ENCODE results near the gene HOXD10. TPM values are rescaled to one million over a fixed set of nuclear protein-coding genes. Genes with fewer than 3 reads are reported as not detected.

Gene HOXD10
- total and polyA plus RNA-seq, 7 donors, result 0.03 to 0.04 TPM; not detected in 5

- 10 to 13% (median 12%) methylated on average over 10 of the region's 10 CpGs for WGBS, 3 donors
- Histone ChIP-seq H3K36me3 (ENCODE audit: insufficient read depth in 1 of 2, low read depth in 1 of 2) (no peaks in the 10 kb centered on the region), H3K27me3 (ENCODE audit: insufficient read depth in 3 of 3, low read length in 2 of 3) (peaks cover 7 to 98% (median 67%) of the 10 kb centered on the region in 3 donors), H3K4me1 (peaks cover 26% of the 10 kb centered on the region), H3K27ac (no peak overlapping the region), H3K4me3 (peak overlapping the region; percentile 11), H3K9me3 (no peaks in the 10 kb centered on the region)
- TF ChIP-seq, protein P1, sequence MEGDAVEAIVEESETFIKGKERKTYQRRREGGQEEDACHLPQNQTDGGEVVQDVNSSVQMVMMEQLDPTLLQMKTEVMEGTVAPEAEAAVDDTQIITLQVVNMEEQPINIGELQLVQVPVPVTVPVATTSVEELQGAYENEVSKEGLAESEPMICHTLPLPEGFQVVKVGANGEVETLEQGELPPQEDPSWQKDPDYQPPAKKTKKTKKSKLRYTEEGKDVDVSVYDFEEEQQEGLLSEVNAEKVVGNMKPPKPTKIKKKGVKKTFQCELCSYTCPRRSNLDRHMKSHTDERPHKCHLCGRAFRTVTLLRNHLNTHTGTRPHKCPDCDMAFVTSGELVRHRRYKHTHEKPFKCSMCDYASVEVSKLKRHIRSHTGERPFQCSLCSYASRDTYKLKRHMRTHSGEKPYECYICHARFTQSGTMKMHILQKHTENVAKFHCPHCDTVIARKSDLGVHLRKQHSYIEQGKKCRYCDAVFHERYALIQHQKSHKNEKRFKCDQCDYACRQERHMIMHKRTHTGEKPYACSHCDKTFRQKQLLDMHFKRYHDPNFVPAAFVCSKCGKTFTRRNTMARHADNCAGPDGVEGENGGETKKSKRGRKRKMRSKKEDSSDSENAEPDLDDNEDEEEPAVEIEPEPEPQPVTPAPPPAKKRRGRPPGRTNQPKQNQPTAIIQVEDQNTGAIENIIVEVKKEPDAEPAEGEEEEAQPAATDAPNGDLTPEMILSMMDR (IDR thresholded peaks at IDR 0.05), result no peak
- intact Hi-C loops (cut with DNase I), result loop anchor here in 1 of 2 donors (5.0 to 10.0 kb wide), 2 partner anchors 80 to 228 kb away; partner anchors contain the start of gene LNPK
- no peak for ATAC-seq
- DNase-seq, result no peak
Measured at GRCh38 chr2:176082525-176082823, 34.1 kb upstream of the HOXD10 start.

DNA sequence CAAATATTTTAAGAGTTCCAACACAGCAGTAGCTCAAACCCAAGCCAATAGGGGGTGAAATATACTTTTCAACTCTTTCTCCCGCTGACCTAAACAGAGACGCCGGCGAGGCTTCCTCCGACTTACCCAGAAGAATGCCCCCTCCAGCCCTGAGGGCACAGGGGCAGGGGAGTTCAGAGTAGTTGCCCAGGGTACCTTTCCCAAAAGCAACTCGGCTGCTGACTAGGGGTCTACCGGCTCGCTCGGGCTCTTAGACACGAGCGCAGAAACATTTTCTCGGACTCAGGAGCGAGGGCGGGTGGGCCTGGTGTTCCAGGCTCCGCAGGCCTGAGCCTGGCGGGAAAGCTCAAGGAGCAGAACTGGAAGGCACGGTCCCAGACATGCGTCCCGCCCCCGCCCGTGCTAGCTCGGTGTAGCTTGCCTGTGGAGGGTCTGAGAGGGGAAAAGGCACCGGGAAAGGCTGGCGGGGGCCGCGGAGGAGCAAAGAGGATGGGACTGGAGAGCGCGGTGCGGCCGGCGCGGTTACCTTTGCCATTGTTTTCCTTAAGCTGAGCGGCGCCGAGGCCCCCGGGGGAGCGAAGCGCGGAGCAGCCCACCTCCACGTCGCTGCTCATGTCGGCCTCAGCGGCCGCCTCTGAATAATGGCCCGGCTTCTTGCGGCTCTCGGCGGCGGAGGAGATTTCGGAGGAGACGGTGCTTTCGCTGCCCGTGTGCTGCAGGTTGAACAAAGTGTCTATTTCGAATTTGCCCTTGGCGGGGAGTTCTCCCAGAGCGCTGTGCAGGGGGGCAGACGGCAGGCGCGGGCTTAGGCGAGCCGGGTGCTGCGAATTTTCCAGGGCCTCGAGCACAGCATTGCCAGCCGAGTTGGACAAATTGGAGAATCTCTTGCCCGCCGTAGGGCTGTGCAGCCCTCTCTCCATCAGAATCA, 33.5 kb upstream of the HOXD10 start:
- WGBS, 3 donors, result 6 to 7% (median 6%) methylated on average over 64 to 66 of the region's 66 CpGs
- Histone ChIP-seq H3K36me3 (ENCODE audit: insufficient read depth in 1 of 2, low read depth in 1 of 2) (no peaks in the 10 kb centered on the region), H3K27me3 (ENCODE audit: insufficient read depth in 3 of 3, low read length in 2 of 3) (peaks cover 7 to 98% (median 69%) of the 10 kb centered on the region in 3 donors), H3K27ac (no peak overlapping the region), H3K9me3 (no peaks in the 10 kb centered on the region), H3K4me3 (peak overlapping the region; percentile 19), H3K4me1 (peaks cover 26% of the 10 kb centered on the region)
- TF ChIP-seq, protein P1 (IDR thresholded peaks at IDR 0.05), result no peak
- intact Hi-C loops (cut with DNase I), result loop anchor here in 1 of 2 donors (5.0 to 10.0 kb wide), 2 partner anchors 81 to 228 kb away; partner anchors contain the start of gene LNPK
- DNase-seq, result no peak
- ATAC-seq, result no peak

DNA sequence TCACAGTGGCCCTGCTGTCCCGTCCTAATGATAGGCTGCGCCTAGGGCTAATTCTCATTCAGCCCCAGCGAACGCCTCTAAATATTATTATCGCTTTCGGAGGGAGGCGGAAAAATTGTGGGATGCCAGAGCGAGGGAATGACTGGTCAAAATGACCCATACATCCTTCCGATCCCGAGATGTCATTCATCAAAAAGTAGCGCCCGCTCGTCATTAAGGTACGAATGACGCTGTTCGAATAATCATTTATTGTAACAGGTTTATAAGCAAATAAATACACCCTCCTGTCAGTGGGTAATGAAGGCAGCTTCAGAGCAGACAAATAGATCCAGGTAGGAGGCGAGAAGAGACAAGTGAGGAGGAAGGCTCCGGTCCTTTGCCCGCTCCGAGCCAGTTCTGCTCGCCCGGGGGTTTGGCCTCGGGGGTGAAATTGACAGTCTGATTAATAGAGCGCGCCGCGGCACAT, 32.7 kb upstream of the HOXD10 start, which contains the start of gene EVX2:
TSS of gene EVX2 (minus strand) at position 167 of the 466 bp plus-strand sequence. CDS start 186 bp downstream, outside the sequence.
- peaks cover 26% of the 10 kb centered on the region for H3K4me1 ChIP-seq
- no peaks in the 10 kb centered on the region for H3K9me3 ChIP-seq
- 12 to 15% (median 15%) methylated on average over 27 of the region's 27 CpGs for WGBS, 3 donors
- no peaks in the 10 kb centered on the region for H3K36me3 ChIP-seq (ENCODE audit: insufficient read depth in 1 of 2, low read depth in 1 of 2)
- intact Hi-C loops (cut with DNase I), result loop anchor here in 1 of 2 donors (5.0 to 10.0 kb wide), 2 partner anchors 82 to 229 kb away; partner anchors contain the start of gene LNPK
- TF ChIP-seq, protein P1 (IDR thresholded peaks at IDR 0.05), result no peak
- no peak for ATAC-seq
- DNase-seq, result no peak
- peak within 1 kb of the TSS; percentile 19 for H3K4me3 ChIP-seq
- H3K27me3 ChIP-seq (ENCODE audit: insufficient read depth in 3 of 3, low read length in 2 of 3), result peaks cover under 1 to 98% (median 68%) of the 10 kb centered on the region in 3 donors
- no peak within 1 kb of the TSS for H3K27ac ChIP-seq

DNA sequence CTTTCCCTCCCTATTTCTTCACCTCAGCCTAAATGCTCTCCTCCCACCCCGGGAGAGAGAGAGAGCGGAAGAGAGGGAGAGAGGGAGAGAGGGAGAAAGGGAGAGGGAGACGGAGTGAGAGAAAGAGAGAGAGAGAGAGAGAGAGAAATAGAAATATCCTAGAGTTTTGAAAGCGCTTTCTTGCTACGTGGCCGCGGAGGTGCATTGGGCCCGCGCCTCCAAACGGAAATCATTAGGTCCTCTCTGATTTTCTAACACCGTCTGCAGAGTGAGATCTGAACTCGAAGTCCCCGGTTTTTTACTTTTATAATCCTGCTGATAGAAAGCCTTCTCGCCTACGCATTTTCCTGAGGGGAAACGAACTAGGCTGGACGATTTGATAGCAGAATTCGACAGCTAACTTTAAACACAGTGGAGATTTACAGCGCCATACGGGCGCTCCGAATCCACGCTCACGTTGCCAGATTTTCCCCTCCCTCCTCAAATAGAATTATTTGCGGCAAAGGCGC, 31.9 kb upstream of the HOXD10 start:
- Histone ChIP-seq H3K9me3 (no peaks in the 10 kb centered on the region), H3K27ac (no peak overlapping the region), H3K36me3 (ENCODE audit: insufficient read depth in 1 of 2, low read depth in 1 of 2) (no peaks in the 10 kb centered on the region), H3K4me3 (no peak overlapping the region), H3K27me3 (ENCODE audit: insufficient read depth in 3 of 3, low read length in 2 of 3) (peaks cover 4 to 98% (median 65%) of the 10 kb centered on the region in 3 donors), H3K4me1 (peaks cover 22% of the 10 kb centered on the region)
- 5 to 10% (median 8%) methylated on average over 24 to 26 of the region's 26 CpGs for WGBS, 3 donors
- intact Hi-C loops (cut with DNase I), result loop anchor here (5.0 to 10.0 kb wide), 4 partner anchors 82 to 717 kb away; partner anchors contain the start of gene LNPK (in 1 of the 2)
- TF ChIP-seq, protein P1 (IDR thresholded peaks at IDR 0.05), result no peak
- DNase-seq (no peak), ATAC-seq (no peak)

All from psoas muscle (tissue), 8 donors.